ENCODE data around the gene PRKCA. TPM values are rescaled to one million over a fixed set of nuclear protein-coding genes. Genes with fewer than 3 reads are reported as not detected.
A peak's percentile ranks its signal among the peaks of the same experiment; 100 is the strongest.

Gene PRKCA
- total and polyA plus RNA-seq, 2 of the 13 experiments (the other 11 are each of a cell fraction or from before 2014, with no cell fraction given) = 18.5 to 21.5 TPM

DNA sequence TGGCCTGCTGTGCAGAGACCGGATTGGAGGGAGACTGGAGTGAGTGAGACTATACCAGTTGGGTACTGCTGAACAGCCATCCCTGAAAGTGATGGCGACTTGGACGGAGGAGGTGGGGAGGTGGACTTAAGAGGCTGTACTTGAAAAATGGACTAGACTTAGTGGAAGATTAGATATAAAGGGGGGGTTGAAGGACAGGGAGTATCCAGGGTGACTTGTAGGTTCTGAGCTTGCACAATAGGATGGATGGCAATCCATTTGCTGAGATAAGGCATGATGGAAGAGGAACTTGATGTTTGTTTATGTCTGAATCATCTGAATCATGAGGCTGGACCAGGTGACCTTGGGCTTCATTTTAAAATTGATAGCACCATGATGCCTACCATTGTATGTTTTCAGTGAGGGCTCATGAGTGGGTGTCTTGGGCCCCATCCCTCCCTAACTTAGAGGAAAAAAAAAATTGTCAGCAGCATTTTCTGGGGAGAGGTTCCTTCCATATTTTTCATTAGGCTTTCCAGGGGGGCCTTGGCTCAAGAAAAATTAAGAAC lies 41.2 kb downstream of the PRKCA start (continued):
- TF ChIP-seq ISX (CRISPR knock-in tag; conservative IDR thresholded peaks at IDR 0.05) (no peak), ZNF670 (CRISPR knock-in tag; IDR thresholded peaks at IDR 0.05; ENCODE audit: borderline replicate concordance) (0 out of 2 replicates have a peak, but pooled peaks have one; percentile 29), ZNF674 (CRISPR knock-in tag; IDR thresholded peaks at IDR 0.05; ENCODE audit: low read depth) (no peak), SOX5 (CRISPR knock-in tag; IDR thresholded peaks at IDR 0.05; ENCODE audit: borderline replicate concordance) (peak; percentile 19; the same call in 1 of the 2 replicates), ZFP1 (CRISPR knock-in tag; IDR thresholded peaks at IDR 0.05) (no peak), ZNF329 (CRISPR knock-in tag; IDR thresholded peaks at IDR 0.05; ENCODE audit: low read depth) (no peak), HDAC2 (CRISPR knock-in tag; IDR thresholded peaks at IDR 0.05) (peak; percentile 36; the same call in 1 of the 2 replicates), YEATS4 (CRISPR knock-in tag; IDR thresholded peaks at IDR 0.05; ENCODE audit: borderline replicate concordance) (no peak), DPF2 (CRISPR knock-in tag; IDR thresholded peaks at IDR 0.05; ENCODE audit: borderline replicate concordance, low read depth) (no peak), SOX13 (IDR thresholded peaks at IDR 0.05) (no peak), SOX13 (CRISPR knock-in tag; conservative IDR thresholded peaks at IDR 0.05 in 1 of 2, IDR thresholded peaks at IDR 0.05 in 1 of 2) (peak in 1 of 2 experiments; percentile 42; a peak in 1 of 4 replicates), FOXM1 (CRISPR knock-in tag; IDR thresholded peaks at IDR 0.05) (no peak), EP300 (IDR thresholded peaks at IDR 0.05; ENCODE audit: low read depth in 2 of 2, low read length in 2 of 2) (peak in 1 of 2 experiments; percentile 61; a peak in 1 of 4 replicates), EP300 (CRISPR knock-in tag; IDR thresholded peaks at IDR 0.05; ENCODE audit: borderline replicate concordance) (no peak), CREM (IDR thresholded peaks at IDR 0.05) (no peak), CREM (CRISPR knock-in tag; IDR thresholded peaks at IDR 0.05) (no peak), SSRP1 (CRISPR knock-in tag; IDR thresholded peaks at IDR 0.05) (no peak), ZNF569 (CRISPR knock-in tag; IDR thresholded peaks at IDR 0.05; ENCODE audit: borderline replicate concordance) (no peak), CBX5 (CRISPR knock-in tag; IDR thresholded peaks at IDR 0.05; ENCODE audit: borderline replicate concordance) (no peak)
- TF ChIP-seq, protein P1, sequence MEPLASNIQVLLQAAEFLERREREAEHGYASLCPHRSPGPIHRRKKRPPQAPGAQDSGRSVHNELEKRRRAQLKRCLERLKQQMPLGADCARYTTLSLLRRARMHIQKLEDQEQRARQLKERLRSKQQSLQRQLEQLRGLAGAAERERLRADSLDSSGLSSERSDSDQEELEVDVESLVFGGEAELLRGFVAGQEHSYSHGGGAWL (CRISPR knock-in tag; IDR thresholded peaks at IDR 0.05) = no peak
- TF ChIP-seq, protein P2, sequence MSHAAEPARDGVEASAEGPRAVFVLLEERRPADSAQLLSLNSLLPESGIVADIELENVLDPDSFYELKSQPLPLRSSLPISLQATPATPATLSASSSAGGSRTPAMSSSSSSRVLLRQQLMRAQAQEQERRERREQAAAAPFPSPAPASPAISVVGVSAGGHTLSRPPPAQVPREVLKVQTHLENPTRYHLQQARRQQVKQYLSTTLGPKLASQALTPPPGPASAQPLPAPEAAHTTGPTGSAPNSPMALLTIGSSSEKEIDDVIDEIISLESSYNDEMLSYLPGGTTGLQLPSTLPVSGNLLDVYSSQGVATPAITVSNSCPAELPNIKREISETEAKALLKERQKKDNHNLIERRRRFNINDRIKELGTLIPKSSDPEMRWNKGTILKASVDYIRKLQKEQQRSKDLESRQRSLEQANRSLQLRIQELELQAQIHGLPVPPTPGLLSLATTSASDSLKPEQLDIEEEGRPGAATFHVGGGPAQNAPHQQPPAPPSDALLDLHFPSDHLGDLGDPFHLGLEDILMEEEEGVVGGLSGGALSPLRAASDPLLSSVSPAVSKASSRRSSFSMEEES (CRISPR knock-in tag; IDR thresholded peaks at IDR 0.05) = peak; percentile 84
- TF ChIP-seq, protein P3, sequence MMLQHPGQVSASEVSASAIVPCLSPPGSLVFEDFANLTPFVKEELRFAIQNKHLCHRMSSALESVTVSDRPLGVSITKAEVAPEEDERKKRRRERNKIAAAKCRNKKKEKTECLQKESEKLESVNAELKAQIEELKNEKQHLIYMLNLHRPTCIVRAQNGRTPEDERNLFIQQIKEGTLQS (CRISPR knock-in tag; IDR thresholded peaks at IDR 0.05) = peak; percentile 78; the same call in 1 of the 2 replicates
- TF ChIP-seq, protein P4, sequence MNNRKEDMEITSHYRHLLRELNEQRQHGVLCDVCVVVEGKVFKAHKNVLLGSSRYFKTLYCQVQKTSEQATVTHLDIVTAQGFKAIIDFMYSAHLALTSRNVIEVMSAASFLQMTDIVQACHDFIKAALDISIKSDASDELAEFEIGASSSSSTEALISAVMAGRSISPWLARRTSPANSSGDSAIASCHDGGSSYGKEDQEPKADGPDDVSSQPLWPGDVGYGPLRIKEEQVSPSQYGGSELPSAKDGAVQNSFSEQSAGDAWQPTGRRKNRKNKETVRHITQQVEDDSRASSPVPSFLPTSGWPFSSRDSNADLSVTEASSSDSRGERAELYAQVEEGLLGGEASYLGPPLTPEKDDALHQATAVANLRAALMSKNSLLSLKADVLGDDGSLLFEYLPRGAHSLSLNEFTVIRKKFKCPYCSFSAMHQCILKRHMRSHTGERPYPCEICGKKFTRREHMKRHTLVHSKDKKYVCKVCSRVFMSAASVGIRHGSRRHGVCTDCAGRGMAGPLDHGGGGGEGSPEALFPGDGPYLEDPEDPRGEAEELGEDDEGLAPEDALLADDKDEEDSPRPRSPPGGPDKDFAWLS (CRISPR knock-in tag; IDR thresholded peaks at IDR 0.05; ENCODE audit: borderline replicate concordance) = no peak
- TF ChIP-seq, protein P5, sequence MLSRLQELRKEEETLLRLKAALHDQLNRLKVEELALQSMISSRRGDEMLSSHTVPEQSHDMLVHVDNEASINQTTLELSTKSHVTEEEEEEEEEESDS (CRISPR knock-in tag; IDR thresholded peaks at IDR 0.05; ENCODE audit: borderline replicate concordance) = no peak
- TF ChIP-seq, protein P6, sequence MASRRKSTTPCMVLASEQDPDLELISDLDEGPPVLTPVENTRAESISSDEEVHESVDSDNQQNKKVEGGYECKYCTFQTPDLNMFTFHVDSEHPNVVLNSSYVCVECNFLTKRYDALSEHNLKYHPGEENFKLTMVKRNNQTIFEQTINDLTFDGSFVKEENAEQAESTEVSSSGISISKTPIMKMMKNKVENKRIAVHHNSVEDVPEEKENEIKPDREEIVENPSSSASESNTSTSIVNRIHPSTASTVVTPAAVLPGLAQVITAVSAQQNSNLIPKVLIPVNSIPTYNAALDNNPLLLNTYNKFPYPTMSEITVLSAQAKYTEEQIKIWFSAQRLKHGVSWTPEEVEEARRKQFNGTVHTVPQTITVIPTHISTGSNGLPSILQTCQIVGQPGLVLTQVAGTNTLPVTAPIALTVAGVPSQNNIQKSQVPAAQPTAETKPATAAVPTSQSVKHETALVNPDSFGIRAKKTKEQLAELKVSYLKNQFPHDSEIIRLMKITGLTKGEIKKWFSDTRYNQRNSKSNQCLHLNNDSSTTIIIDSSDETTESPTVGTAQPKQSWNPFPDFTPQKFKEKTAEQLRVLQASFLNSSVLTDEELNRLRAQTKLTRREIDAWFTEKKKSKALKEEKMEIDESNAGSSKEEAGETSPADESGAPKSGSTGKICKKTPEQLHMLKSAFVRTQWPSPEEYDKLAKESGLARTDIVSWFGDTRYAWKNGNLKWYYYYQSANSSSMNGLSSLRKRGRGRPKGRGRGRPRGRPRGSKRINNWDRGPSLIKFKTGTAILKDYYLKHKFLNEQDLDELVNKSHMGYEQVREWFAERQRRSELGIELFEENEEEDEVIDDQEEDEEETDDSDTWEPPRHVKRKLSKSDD (CRISPR knock-in tag; IDR thresholded peaks at IDR 0.05; ENCODE audit: low read depth) = no peak

All from HepG2 (cell line).